ENCODE data around the gene TSPEAR. TPM values are rescaled to one million over a fixed set of nuclear protein-coding genes. Genes with fewer than 3 reads are reported as not detected.
A peak's percentile ranks its signal among the peaks of the same experiment; 100 is the strongest.

Gene TSPEAR
- polyA plus RNA-seq (ENCODE audit: insufficient read length in 12 of 12): 1 to 10 TPM in 3 of 12 donors, under 1 TPM in 6, not detected in 3; 0.05 to 9.3 (median 0.18) TPM
- long read RNA-seq, donor 1: 0 reads
- long read RNA-seq, donor 2: 0 reads
- long read RNA-seq, donor 3: 0 reads
- long read RNA-seq, donor 4: 0 reads
- long read RNA-seq, donor 5: 0 reads
- long read RNA-seq, donor 6: 0 reads
- long read RNA-seq, donor 7: 0 reads
- long read RNA-seq, donor 8: 0 reads
- long read RNA-seq, donor 9: 0 reads
- long read RNA-seq, donor 10: 0 reads
- long read RNA-seq, donor 11: 0 reads

- DNase-seq: no peak
Observed at GRCh38 chr21:44711327-44712202, at the start of gene TSPEAR. TSPEAR (minus strand) TSS chr21:44711572; CDS start chr21:44711514, 58 bp downstream.

- no peak for DNase-seq
Observed at GRCh38 chr21:44760376-44760775, 49.0 kb upstream of the TSPEAR start.

- no peak for DNase-seq
Observed at GRCh38 chr21:44759628-44760285, 48.4 kb upstream of the TSPEAR start.

- DNase-seq: no peak
Observed at GRCh38 chr21:44758781-44759627, 47.6 kb upstream of the TSPEAR start.

GRCh38 chr21:44758141-44758561 is 46.8 kb upstream of the TSPEAR start:
- DNase-seq: no peak

DNA sequence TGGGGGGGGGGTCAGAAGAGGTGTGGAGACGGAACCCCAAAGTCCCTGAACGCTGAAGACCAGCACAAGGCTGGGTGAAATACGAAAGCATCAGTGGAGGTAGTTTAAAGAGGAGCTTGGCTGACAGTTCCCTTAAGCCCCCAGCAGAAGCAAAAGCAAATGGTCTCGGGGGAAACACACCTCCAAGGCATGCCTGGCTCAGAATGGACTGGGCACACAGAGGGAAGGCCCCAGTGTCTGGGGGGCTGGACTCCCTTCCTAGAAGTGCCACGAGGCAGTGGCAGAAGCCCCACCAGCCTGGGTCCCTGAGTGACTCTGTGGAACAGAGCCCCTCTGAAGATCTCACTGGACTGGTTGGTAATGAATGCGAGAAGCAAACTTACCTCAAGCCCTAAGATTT is 46.4 kb upstream of the TSPEAR start:
- no peak for DNase-seq

DNA sequence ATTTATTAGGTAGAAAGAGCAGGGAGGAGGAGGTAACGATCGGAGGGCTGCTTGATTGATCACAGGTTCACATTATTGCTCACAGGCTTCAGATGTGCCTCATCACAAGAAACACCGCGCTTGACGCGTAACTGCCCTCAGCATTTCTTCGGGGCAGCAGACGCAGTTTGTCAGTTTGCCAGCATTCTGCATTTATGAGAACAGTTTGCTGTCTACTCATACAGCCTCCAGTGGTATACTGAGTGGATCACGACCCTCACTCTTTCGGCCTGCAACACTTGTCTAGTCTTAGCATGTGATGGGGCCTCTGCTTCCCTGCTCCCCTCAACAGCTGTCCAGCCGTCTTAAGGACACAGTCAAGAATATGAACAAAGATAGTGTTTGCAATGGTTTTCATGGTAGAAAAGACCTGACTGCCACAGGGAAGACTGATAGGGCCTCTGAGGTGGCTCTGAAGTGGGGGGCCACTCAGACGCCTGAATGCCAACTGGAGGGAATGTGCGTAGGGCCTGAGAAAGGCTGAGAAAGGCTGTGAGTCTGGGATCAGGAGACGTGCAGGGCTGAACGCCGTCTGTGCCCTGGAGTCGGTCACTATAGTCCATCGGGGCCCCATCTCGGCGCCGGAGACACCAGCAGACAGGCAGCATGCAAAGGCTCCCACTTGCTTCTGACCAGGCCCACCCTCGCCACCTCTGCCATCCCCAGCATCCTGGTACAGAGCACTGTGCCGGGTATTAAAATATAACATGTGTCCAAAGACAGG is 45.2 kb upstream of the TSPEAR start:
- DNase-seq: no peak

- no peak for DNase-seq
Observed at GRCh38 chr21:44755227-44755626, 43.9 kb upstream of the TSPEAR start.

- DNase-seq: no peak
Observed at GRCh38 chr21:44753357-44753756, 42.0 kb upstream of the TSPEAR start.

GRCh38 chr21:44752671-44753235 is 41.4 kb upstream of the TSPEAR start:
- DNase-seq: peak; percentile 26

DNA sequence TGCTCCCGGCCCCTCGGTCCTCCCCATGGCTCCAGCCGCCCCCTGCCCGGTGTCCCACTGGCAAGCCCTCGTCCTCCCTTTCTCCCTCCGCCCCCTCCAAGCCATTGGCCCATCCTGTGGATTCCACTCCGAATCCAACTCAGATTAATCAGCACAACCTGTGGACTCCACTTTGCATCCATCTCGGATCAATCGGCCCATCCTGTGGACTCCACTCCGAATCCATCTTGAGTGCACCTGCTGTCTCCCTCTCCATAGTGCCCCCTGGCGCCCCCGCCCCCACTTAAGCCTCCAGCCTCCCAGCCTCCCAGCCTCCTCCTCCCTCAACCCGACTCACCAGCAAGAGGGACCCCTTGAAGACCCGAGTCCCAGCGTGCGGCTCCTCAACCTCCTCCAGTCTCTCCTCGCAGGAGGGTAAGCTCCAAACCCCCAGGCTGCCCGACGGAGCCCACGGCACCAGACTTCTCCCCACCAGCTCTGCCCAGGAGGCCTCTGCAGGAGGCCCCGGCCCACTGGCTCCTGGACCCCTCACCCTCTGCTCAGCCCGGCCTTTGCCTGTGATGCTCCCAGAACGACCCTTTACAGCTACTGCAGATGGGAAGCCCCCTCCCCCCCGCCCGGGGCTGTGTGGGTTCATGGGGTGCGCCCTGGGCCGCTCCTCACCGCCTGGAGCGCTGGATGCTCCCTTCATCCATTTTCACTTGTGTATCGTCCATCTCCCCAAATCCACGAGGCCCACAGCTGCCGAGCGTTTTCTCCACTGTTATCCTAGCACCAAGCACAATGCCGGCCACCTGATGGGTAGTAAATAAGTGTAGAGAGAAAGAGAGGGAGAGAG is 40.6 kb upstream of the TSPEAR start:
- DNase-seq: no peak

DNA sequence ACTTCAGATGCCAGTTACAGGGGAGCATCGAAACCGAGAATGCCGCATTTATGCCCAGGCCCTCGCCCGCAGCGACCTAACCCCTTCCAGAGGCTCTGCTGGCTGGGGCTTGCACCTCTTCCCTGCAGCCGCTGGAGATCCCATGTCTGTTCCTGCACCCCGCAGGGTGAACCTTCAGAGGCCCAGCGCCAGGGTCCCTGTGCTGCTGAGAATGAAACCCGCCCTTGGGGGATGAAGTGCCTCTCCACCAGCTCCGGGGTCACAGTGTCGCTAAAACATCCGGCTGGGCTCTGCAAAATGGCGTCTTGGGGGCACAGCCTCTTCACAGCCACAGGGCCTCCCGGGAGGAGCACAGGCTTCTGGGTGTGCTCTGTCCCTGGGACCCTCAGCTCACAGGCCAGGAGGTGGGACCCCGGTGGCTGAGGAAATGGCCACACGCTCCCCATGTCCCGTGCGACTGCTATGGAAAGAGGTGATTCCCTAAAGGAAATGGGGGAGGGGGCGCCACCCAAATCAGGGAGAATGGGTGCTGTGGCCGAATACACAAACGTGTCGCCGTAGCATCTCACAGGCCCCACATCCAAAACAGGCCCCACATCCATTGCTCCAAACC is 39.9 kb upstream of the TSPEAR start:
- no peak for DNase-seq

DNA sequence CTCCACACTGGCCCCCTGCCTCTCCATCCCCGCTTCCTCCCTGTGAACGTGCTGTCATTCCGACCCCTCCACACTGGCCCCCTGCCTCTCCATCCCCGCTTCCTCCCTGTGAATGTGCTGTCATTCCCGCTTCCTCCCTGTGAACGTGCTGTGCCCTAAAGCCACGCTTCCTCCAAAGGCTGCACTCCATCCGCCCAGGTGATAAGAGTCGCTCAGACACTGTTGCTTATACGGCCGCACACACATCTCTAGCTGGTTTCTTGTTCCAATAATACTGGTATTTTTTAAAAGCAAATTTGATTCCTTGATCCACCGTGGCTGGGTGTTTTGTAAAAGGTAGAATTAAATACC is 39.3 kb upstream of the TSPEAR start:
- no peak for DNase-seq

DNA sequence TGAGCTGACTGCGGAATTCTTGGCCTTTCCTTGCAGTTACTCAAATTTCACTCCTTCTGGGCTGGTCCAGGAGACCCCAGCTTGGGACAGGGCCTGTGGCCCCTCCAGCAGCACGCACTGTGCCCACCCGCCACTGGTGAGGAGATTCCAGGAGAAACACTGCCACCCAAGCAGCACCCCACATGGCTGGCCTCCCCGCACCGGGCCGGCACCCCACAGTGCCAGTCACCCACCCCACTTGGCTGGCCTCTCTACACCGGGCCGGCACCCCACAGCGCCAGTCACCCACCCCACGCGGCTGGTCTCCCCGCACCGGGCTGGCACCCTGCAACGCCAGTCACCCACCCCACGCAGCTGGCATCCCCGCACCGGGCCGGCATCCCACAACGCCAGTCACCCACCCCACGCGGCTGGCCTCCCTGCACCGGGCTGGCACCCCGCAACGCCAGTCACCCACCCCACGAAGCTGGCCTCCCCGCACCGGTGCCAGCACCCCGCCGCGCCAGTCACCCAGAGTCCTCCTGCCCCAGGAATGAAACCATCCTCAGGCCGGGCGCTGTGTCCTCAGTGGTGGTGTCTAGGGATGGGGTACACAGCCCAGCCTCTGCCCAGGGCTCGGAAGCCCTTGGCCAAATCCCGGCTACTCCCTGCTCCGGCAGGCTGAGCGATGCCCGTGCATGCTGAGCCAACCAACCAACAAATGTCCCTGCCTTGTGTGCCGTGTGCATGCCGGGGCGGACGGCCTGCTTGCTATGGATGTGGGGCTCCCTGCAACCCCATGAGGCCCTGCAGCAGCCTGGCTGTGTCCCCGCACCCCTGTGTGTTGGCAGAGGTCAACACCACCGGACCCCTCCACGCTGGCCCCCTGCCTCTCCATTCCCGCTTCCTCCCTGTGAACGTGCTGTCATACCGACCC is 38.6 kb upstream of the TSPEAR start:
- no peak for DNase-seq

GRCh38 chr21:44749116-44749758 is 37.9 kb upstream of the TSPEAR start:
- no peak for DNase-seq

- DNase-seq: no peak
Observed at GRCh38 chr21:44748621-44749020, 37.2 kb upstream of the TSPEAR start.

DNA sequence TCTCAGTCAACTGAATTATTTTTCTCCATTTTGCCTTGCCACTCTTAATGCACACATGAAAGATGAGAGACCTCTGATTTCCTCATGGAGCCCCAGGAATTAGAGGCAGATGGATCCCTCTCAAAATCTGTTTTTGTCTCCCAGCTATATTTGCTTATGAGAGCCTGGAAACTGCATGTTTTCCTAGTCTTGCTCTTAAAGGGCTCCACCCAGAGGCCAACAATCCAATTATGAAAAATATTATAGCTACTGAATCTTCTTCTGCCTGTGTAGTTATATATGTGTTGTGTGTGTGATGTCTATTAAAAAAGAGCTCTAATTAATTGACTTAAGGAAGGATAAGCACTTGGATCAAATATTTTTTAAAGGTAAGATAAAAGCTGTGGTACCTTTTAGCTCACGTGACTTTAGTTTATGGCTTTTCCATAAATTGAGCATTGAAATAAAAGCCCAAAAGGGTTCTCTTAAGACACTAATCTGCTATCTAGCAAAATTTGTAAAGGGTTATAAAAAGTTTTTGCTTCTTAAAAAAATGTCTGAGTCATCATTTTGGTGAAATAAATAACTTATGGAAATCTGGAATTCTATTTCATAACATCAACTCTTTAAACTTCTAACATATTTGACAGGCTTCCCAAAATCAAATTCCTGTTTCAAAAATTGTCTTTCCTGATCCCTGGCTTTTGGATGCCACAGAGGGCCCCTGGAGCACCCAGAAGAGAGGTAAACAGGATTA is 31.2 kb upstream of the TSPEAR start:
- DNase-seq: no peak

Measured in muscle of arm (tissue), 14 donors.